Mesangial cell (primary cell): ENCODE measurements around the gene NCBP2L. TPM values are rescaled to one million over a fixed set of nuclear protein-coding genes. Genes with fewer than 3 reads are reported as not detected.

Source experiments
- total RNA-seq: library from RNA; depleted of rRNA; stranded (reverse); fragments of >200 nt; gene quantifications from 2 replicates; pipeline ENCODE4 v1.2.3, GENCODE V29; 2015

Gene NCBP2L
- total RNA-seq: not detected in 2 replicates

DNA sequence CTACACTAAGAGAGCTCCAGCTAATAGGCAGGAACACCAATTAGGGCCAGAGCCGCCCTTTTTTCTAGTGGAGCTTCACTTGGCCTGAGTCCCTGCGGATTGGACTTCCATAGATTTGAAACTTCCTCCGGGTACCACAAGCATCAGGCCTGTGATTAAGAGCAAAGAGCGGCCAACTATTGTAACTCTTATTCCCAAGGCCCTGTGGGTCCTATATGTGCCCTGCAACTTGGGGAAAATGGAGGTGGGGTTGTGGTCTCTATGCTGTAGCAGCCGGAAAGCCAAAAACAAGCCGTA lies at the start of gene NCBP2L:
Gene NCBP2L, plus strand, starts transcription at position 198 of the 297 bp plus-strand sequence. CDS start 16,488 bp downstream, outside the sequence.

GRCh38 chrX:107775734-107776511 lies 1.6 kb upstream of the NCBP2L start, which contains the start of gene TSC22D3:
Gene TSC22D3, minus strand, starts transcription at chrX:107775787. Its CDS starts 368 bp downstream, at chrX:107775419.

GRCh38 chrX:107825698-107826237 lies 48.2 kb downstream of the NCBP2L start, which contains the start of gene MID2:
Gene MID2, plus strand, starts transcription at chrX:107825866. Its CDS starts 561 bp downstream, at chrX:107826427.

Other genes with a start within 250 kb of the NCBP2L start
- 19.9 and 49.4 TPM in 2 replicates for gene PRPS1, start 149.2 kb upstream of the NCBP2L start, total RNA-seq
- 48.4 and 277 TPM in 2 replicates for gene TSC22D3, start 1.9 kb upstream of the NCBP2L start, total RNA-seq
- 7.8 and 20.3 TPM in 2 replicates for gene MID2, start 48.1 kb downstream of the NCBP2L start, total RNA-seq
- gene TEX13B, start 204.6 kb downstream of the NCBP2L start, total RNA-seq: not detected in 2 replicates